ENCODE results near the gene GUK1.

- TF ChIP-seq POLR2AphosphoS5 (IDR thresholded peaks at IDR 0.05; ENCODE audit: low read depth, low read length) (no peak), POLR2A (IDR thresholded peaks at IDR 0.05; ENCODE audit: low read depth, low read length) (no peak), TAF1 (IDR thresholded peaks at IDR 0.05; ENCODE audit: borderline replicate concordance, low read depth, low read length) (no peak)
Observed at GRCh38 chr1:228140724-228141225, 696 bp downstream of the GUK1 start.
